ENCODE measurements around the gene UPK3A. TPM values are rescaled to one million over a fixed set of nuclear protein-coding genes. Genes with fewer than 3 reads are reported as not detected.

UPK3A gene
- total and polyA plus RNA-seq, 2 of the 8 experiments (the other 6 are each of a cell fraction or from before 2014, with no cell fraction given) = 0.35 to 1.7 TPM

GRCh38 chr22:45328822-45329529, 44.2 kb downstream of the UPK3A start (continued):
- TF ChIP-seq USF2 (IDR thresholded peaks at IDR 0.05; ENCODE audit: low read length) = no peak
